ENCODE results near the gene NKX2-3. TPM values are rescaled to one million over a fixed set of nuclear protein-coding genes. Genes with fewer than 3 reads are reported as not detected.

NKX2-3 gene
- total RNA-seq, 4 donors from 2014 or later: not detected

- intact Hi-C loops (cut with DNase I; ENCODE audit: low total_unique reads) (no loop called here), in situ Hi-C loops (cut with MboI; ENCODE audit: low sequenced_read_pairs in 4 of 4) (no loop called here)
- DNase-seq: no peak
- H3K9me3 ChIP-seq: no peaks in the 10 kb centered on the region
- peaks cover 0 to 6% (median 0%) of the 10 kb centered on the region in 3 donors for H3K27me3 ChIP-seq
- H3K4me1 ChIP-seq: no peaks in the 10 kb centered on the region
- no peak overlapping the region for H3K4me3 ChIP-seq
- H3K36me3 ChIP-seq: no peaks in the 10 kb centered on the region
- H3K27ac ChIP-seq: no peak overlapping the region
- ATAC-seq: no peak
- TF ChIP-seq, protein P1, sequence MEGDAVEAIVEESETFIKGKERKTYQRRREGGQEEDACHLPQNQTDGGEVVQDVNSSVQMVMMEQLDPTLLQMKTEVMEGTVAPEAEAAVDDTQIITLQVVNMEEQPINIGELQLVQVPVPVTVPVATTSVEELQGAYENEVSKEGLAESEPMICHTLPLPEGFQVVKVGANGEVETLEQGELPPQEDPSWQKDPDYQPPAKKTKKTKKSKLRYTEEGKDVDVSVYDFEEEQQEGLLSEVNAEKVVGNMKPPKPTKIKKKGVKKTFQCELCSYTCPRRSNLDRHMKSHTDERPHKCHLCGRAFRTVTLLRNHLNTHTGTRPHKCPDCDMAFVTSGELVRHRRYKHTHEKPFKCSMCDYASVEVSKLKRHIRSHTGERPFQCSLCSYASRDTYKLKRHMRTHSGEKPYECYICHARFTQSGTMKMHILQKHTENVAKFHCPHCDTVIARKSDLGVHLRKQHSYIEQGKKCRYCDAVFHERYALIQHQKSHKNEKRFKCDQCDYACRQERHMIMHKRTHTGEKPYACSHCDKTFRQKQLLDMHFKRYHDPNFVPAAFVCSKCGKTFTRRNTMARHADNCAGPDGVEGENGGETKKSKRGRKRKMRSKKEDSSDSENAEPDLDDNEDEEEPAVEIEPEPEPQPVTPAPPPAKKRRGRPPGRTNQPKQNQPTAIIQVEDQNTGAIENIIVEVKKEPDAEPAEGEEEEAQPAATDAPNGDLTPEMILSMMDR (IDR thresholded peaks at IDR 0.05 in 4 of 5, conservative IDR thresholded peaks at IDR 0.05 in 1 of 5): no peak
- no peak for TF ChIP-seq POLR2A (IDR thresholded peaks at IDR 0.05)
Measured at GRCh38 chr10:99564361-99564760, 31.6 kb downstream of the NKX2-3 start.

GRCh38 chr10:99565166-99565565, 32.4 kb downstream of the NKX2-3 start:
- Histone ChIP-seq H3K27ac (no peak overlapping the region), H3K9me3 (no peaks in the 10 kb centered on the region), H3K4me1 (no peaks in the 10 kb centered on the region), H3K4me3 (no peak overlapping the region), H3K36me3 (no peaks in the 10 kb centered on the region), H3K27me3 (peaks cover 0 to 6% (median 0%) of the 10 kb centered on the region in 3 donors)
- TF ChIP-seq, protein P1 (IDR thresholded peaks at IDR 0.05 in 4 of 5, conservative IDR thresholded peaks at IDR 0.05 in 1 of 5): no peak
- no peak for TF ChIP-seq POLR2A (IDR thresholded peaks at IDR 0.05)
- intact Hi-C loops (cut with DNase I; ENCODE audit: low total_unique reads): no loop called here
- in situ Hi-C loops (cut with MboI; ENCODE audit: low sequenced_read_pairs in 4 of 4): no loop called here
- DNase-seq: no peak
- ATAC-seq: no peak

- no peak overlapping the region for H3K4me3 ChIP-seq
- no peak for TF ChIP-seq POLR2A (IDR thresholded peaks at IDR 0.05)
- TF ChIP-seq, protein P1 (IDR thresholded peaks at IDR 0.05 in 4 of 5, conservative IDR thresholded peaks at IDR 0.05 in 1 of 5): no peak
- no peak for ATAC-seq
- H3K27me3 ChIP-seq: peaks cover 0 to 6% (median 0%) of the 10 kb centered on the region in 3 donors
- no peak for DNase-seq
- in situ Hi-C loops (cut with MboI; ENCODE audit: low sequenced_read_pairs in 4 of 4) (no loop called here), intact Hi-C loops (cut with DNase I; ENCODE audit: low total_unique reads) (no loop called here)
- no peaks in the 10 kb centered on the region for H3K9me3 ChIP-seq
- H3K4me1 ChIP-seq: no peaks in the 10 kb centered on the region
- H3K36me3 ChIP-seq: no peaks in the 10 kb centered on the region
- no peak overlapping the region for H3K27ac ChIP-seq
Measured at GRCh38 chr10:99569253-99569939, 36.7 kb downstream of the NKX2-3 start.

DNA sequence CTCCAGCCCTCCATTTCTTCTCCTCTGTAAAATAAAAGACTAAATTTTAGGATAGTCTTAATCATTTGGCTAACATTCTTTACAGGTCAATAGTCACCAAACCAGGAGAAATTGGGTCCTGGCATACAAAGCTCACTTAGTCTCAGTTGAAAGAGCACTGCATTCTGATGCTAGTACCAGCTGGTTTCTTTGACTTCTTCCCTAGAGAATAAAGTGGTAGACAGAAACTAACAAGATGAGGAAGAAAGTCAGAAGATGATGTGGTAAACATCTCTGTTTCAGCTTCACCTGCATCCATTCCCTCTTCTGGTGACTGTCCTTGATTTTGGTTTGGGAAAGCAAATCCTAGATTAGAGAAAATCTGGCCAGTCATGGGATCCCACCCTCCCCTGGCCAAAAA, 37.2 kb downstream of the NKX2-3 start:
- DNase-seq (no peak), ATAC-seq (no peak)
- intact Hi-C loops (cut with DNase I; ENCODE audit: low total_unique reads) (no loop called here), in situ Hi-C loops (cut with MboI; ENCODE audit: low sequenced_read_pairs in 4 of 4) (no loop called here)
- Histone ChIP-seq H3K9me3 (no peaks in the 10 kb centered on the region), H3K27ac (no peak overlapping the region), H3K36me3 (no peaks in the 10 kb centered on the region), H3K27me3 (peaks cover 0 to 6% (median 0%) of the 10 kb centered on the region in 3 donors), H3K4me3 (no peak overlapping the region), H3K4me1 (no peaks in the 10 kb centered on the region)
- TF ChIP-seq POLR2A (IDR thresholded peaks at IDR 0.05): no peak
- TF ChIP-seq, protein P1 (IDR thresholded peaks at IDR 0.05 in 4 of 5, conservative IDR thresholded peaks at IDR 0.05 in 1 of 5): no peak

- in situ Hi-C loops (cut with MboI; ENCODE audit: low sequenced_read_pairs in 4 of 4) (no loop called here), intact Hi-C loops (cut with DNase I; ENCODE audit: low total_unique reads) (no loop called here)
Measured at GRCh38 chr10:99571816-99572215, 39.1 kb downstream of the NKX2-3 start.

More at GRCh38 chr10:99571816-99572215, 39.1 kb downstream of the NKX2-3 start:
- H3K27me3 ChIP-seq: peaks cover 0 to 2% (median 0%) of the 10 kb centered on the region in 3 donors
- H3K4me3 ChIP-seq: no peak overlapping the region
- no peaks in the 10 kb centered on the region for H3K9me3 ChIP-seq
- H3K27ac ChIP-seq: no peak overlapping the region
- no peak for DNase-seq
- no peak for ATAC-seq
- no peaks in the 10 kb centered on the region for H3K36me3 ChIP-seq
- TF ChIP-seq, protein P1 (IDR thresholded peaks at IDR 0.05 in 4 of 5, conservative IDR thresholded peaks at IDR 0.05 in 1 of 5): no peak
- TF ChIP-seq POLR2A (IDR thresholded peaks at IDR 0.05): no peak
- H3K4me1 ChIP-seq: no peaks in the 10 kb centered on the region
